NT2/D1 (cell line): ENCODE results near the gene FKBP4.

Experiments
- SUZ12 ChIP-seq: IDR thresholded peaks from 2 replicates; pipeline ENCODE4 v1.6.1; 2011; ENCODE audit not compliant: insufficient read length, insufficient read depth; ENCODE audit errors: extremely low read depth
- YY1 ChIP-seq: IDR thresholded peaks from 2 replicates; pipeline ENCODE4 v1.6.1; 2011; ENCODE audit not compliant: insufficient read length, insufficient read depth
- ZNF274 ChIP-seq: IDR thresholded peaks from 2 replicates; pipeline ENCODE4 v1.6.1; 2011; ENCODE audit warnings: mild to moderate bottlenecking, low read depth, low read length

- TF ChIP-seq SUZ12 (no peak), ZNF274 (no peak), YY1 (no peak)
Measured at GRCh38 chr12:2783936-2784600, 10.7 kb upstream of the FKBP4 start.
